Measurements from ENCODE around the gene NPC1. TPM values are rescaled to one million over a fixed set of nuclear protein-coding genes. Genes with fewer than 3 reads are reported as not detected.

Gene NPC1
- polyA plus RNA-seq, 3 donors = 7.5 to 17.9 (median 17.7) TPM

DNA sequence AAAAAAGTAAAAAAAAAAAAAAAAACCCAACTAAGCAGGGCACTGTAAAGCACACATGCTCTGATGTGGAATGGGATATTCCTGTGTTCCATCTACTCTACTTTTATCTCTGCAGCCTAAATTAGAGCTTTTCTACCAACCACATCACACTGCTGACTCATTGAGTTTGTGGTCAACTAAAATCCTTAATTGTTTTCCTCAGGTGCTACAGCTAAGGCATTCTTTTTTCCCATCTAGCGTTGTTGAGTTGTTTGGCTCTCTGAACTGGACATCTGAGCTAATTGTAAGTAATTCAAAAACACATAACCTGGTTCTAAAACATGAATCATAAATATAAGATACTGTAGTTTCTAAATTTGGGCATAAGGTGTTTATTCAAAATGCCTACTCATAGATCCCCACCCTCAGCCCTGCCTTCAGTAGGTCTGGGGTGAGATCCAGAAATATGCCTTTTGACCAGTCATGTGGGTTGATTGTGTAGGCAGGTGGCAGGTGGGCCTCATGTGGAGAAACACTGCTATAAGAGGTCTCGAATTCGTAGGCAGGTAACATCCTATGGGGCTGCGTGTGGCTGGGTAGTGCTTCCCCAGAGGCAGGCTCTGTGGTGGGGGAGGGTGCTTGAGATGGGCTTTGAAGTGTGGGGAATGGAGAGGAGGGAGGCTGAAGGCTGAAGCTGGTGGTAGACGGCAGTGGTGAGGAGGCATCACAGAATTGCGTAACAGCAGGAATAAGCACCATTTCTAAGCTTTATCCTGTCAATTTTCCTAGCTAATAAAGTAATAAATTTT is 49.2 kb upstream of the NPC1 start:
- no peaks in the 10 kb centered on the region for H3K79me2 ChIP-seq (ENCODE audit: insufficient read depth, low read length)
- Mint-ChIP-seq H3K27ac (peak overlapping the region in 1 of 7 donors; percentile 56), H3K36me3 (no peaks in the 10 kb centered on the region), H3K9me3 (no peaks in the 10 kb centered on the region), H3K4me3 (no peak overlapping the region), H3K27me3 (ENCODE audit: low read depth in 3 of 3) (peaks cover 0 to 5% (median 2%) of the 10 kb centered on the region in 3 donors), H3K4me1 (peaks cover 6% of the 10 kb centered on the region)
- no peak overlapping the region for H3K4me2 ChIP-seq (replicated peaks; ENCODE audit: extremely low read depth, low read length, poor library complexity, severe bottlenecking)
- WGBS (ENCODE audit: insufficient coverage) = 87% methylated on average over 3 of the region's 6 CpGs
- no peaks in the 10 kb centered on the region for H3K9me3 ChIP-seq (replicated peaks in 1 of 2; ENCODE audit: control insufficient read depth in 1 of 2, insufficient read depth in 1 of 2, low read length in 2 of 2)
- no peaks in the 10 kb centered on the region for H4K20me1 ChIP-seq (ENCODE audit: insufficient read depth, low read length)
- no peaks in the 10 kb centered on the region for H3K4me1 ChIP-seq (ENCODE audit: control insufficient read depth in 1 of 2, insufficient read depth in 2 of 2, low read length in 2 of 2)
- no peaks in the 10 kb centered on the region for H3K27me3 ChIP-seq (ENCODE audit: control insufficient read depth in 2 of 2, insufficient read depth in 2 of 2, low read length in 2 of 2)
- no peak overlapping the region for H3K4me3 ChIP-seq (replicated peaks in 1 of 3; ENCODE audit: low read depth in 2 of 3, low read length in 3 of 3)
- TF ChIP-seq, protein P1, sequence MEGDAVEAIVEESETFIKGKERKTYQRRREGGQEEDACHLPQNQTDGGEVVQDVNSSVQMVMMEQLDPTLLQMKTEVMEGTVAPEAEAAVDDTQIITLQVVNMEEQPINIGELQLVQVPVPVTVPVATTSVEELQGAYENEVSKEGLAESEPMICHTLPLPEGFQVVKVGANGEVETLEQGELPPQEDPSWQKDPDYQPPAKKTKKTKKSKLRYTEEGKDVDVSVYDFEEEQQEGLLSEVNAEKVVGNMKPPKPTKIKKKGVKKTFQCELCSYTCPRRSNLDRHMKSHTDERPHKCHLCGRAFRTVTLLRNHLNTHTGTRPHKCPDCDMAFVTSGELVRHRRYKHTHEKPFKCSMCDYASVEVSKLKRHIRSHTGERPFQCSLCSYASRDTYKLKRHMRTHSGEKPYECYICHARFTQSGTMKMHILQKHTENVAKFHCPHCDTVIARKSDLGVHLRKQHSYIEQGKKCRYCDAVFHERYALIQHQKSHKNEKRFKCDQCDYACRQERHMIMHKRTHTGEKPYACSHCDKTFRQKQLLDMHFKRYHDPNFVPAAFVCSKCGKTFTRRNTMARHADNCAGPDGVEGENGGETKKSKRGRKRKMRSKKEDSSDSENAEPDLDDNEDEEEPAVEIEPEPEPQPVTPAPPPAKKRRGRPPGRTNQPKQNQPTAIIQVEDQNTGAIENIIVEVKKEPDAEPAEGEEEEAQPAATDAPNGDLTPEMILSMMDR (IDR thresholded peaks at IDR 0.05) = no peak
- intact Hi-C loops (cut with micrococcal nuclease) = no loop called here
- H3K36me3 ChIP-seq (replicated peaks in 1 of 2; ENCODE audit: control insufficient read depth in 1 of 2, insufficient read depth in 2 of 2, low read length in 2 of 2) = no peaks in the 10 kb centered on the region
- DNase-seq = no peak
- H3K9ac ChIP-seq (ENCODE audit: insufficient read depth, low read length, poor library complexity, severe bottlenecking) = no peak overlapping the region
- H2AFZ ChIP-seq (ENCODE audit: insufficient read depth, low read depth, low read length, poor library complexity, severe bottlenecking) = no peak overlapping the region
- no peak overlapping the region for H3K27ac ChIP-seq (ENCODE audit: low read depth in 1 of 2, low read length in 2 of 2)

DNA sequence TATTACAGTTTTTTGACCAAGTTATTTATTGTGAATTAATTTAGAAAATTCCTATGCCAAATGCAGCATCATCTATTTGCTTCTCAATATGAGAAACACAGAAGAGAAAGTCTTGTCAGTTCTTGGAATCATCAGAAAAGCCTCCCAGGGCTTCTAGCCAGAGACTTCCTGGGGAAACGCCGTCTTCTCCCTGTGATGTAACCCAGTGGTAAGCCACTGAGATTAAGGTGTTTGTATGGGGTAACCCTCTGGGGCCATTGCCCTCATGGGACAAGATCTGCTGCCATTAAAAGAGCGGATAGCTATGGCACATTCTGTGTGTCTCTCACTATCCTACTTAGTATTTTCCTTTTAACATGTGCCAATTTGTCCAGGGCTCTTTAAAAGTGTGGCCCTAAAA is 48.4 kb upstream of the NPC1 start:
- no peak for DNase-seq
- Histone ChIP-seq H3K4me3 (replicated peaks in 1 of 3; ENCODE audit: low read depth in 2 of 3, low read length in 3 of 3) (no peak overlapping the region), H3K79me2 (ENCODE audit: insufficient read depth, low read length) (no peaks in the 10 kb centered on the region), H3K9ac (ENCODE audit: insufficient read depth, low read length, poor library complexity, severe bottlenecking) (no peak overlapping the region), H3K27me3 (ENCODE audit: control insufficient read depth in 2 of 2, insufficient read depth in 2 of 2, low read length in 2 of 2) (no peaks in the 10 kb centered on the region), H3K27ac (ENCODE audit: low read depth in 1 of 2, low read length in 2 of 2) (no peak overlapping the region), H3K4me1 (ENCODE audit: control insufficient read depth in 1 of 2, insufficient read depth in 2 of 2, low read length in 2 of 2) (no peaks in the 10 kb centered on the region), H3K4me2 (replicated peaks; ENCODE audit: extremely low read depth, low read length, poor library complexity, severe bottlenecking) (no peak overlapping the region), H2AFZ (ENCODE audit: insufficient read depth, low read depth, low read length, poor library complexity, severe bottlenecking) (no peak overlapping the region), H4K20me1 (ENCODE audit: insufficient read depth, low read length) (no peaks in the 10 kb centered on the region), H3K36me3 (replicated peaks in 1 of 2; ENCODE audit: control insufficient read depth in 1 of 2, insufficient read depth in 2 of 2, low read length in 2 of 2) (no peaks in the 10 kb centered on the region), H3K9me3 (replicated peaks in 1 of 2; ENCODE audit: control insufficient read depth in 1 of 2, insufficient read depth in 1 of 2, low read length in 2 of 2) (no peaks in the 10 kb centered on the region)
- H3K9me3 Mint-ChIP-seq = no peaks in the 10 kb centered on the region
- TF ChIP-seq, protein P1 (IDR thresholded peaks at IDR 0.05) = no peak
- 0% methylated on average over 2 of the region's 3 CpGs for WGBS (ENCODE audit: insufficient coverage)
- intact Hi-C loops (cut with micrococcal nuclease) = no loop called here
- peak overlapping the region in 1 of 7 donors; percentile 82 for H3K27ac Mint-ChIP-seq
- H3K27me3 Mint-ChIP-seq (ENCODE audit: low read depth in 3 of 3) = peaks cover 0 to 5% (median 2%) of the 10 kb centered on the region in 3 donors
- no peak overlapping the region for H3K4me3 Mint-ChIP-seq
- no peaks in the 10 kb centered on the region for H3K36me3 Mint-ChIP-seq
- H3K4me1 Mint-ChIP-seq = peaks cover 6% of the 10 kb centered on the region

All from CD14-positive monocyte (primary cell).